Large intestine (tissue), 3 donors: ENCODE data around the gene MAD1L1. TPM values are rescaled to one million over a fixed set of nuclear protein-coding genes. Genes with fewer than 3 reads are reported as not detected.

Experiments
- DNase-seq, 2 donors: peaks; one replicate each; pipeline versions ENCODE4 v3.0.0 to v3.0.0-alpha.2; 2013
- H3K27ac ChIP-seq: one replicate; pipeline ENCODE4 v1.5.1; 2013; ENCODE audit warnings: low read length
- H3K27me3 ChIP-seq: 2 replicates; pipeline ENCODE4 v1.6.1; 2013; ENCODE audit warnings: low read length; ENCODE audit not compliant: control insufficient read depth, insufficient read depth
- H3K36me3 ChIP-seq: 2 replicates; pipeline ENCODE4 v1.6.1; 2013; ENCODE audit warnings: low read length; ENCODE audit not compliant: control insufficient read depth, insufficient read depth
- H3K4me1 ChIP-seq: one replicate; pipeline ENCODE4 v1.6.1; 2013; ENCODE audit warnings: low read length; ENCODE audit not compliant: control insufficient read depth, insufficient read depth
- H3K4me3 ChIP-seq: one replicate; pipeline ENCODE4 v1.5.1; 2013; ENCODE audit warnings: low read length
- H3K9me3 ChIP-seq: one replicate; pipeline ENCODE4 v1.6.1; 2013; ENCODE audit warnings: mild to moderate bottlenecking, low read depth, low read length, moderate library complexity; ENCODE audit not compliant: control insufficient read depth
- WGBS: methylation state at CpG from one replicate; pipeline ENCODE4 v1.1.5; 2013; ENCODE audit warnings: low lambda C conversion rate; ENCODE audit not compliant: insufficient coverage; 5-methylcytosine and 5-hydroxymethylcytosine counted together
- polyA plus RNA-seq: library from polyadenylated mRNA; unstranded; fragments of 120-200 nt; gene quantifications from one replicate; pipeline ENCODE4 v1.2.1, GENCODE V29; 2013

MAD1L1 gene
- polyA plus RNA-seq, 1 donor: 15.1 TPM

GRCh38 chr7:1914321-1914720 lies 318.4 kb downstream of the MAD1L1 start:
- no CpG with 5 or more reads among the region's 21 CpGs for WGBS
- no peak for DNase-seq

GRCh38 chr7:1913466-1914282 lies 319.1 kb downstream of the MAD1L1 start:
- Histone ChIP-seq H3K4me1 (peaks cover 5% of the 10 kb centered on the region), H3K27me3 (no peaks in the 10 kb centered on the region), H3K9me3 (no peaks in the 10 kb centered on the region), H3K36me3 (no peaks in the 10 kb centered on the region), H3K27ac (no peak overlapping the region), H3K4me3 (no peak overlapping the region)
- DNase-seq: no peak
- WGBS: no CpG with 5 or more reads among the region's 25 CpGs

More at GRCh38 chr7:1914321-1914720, 318.4 kb downstream of the MAD1L1 start:
- Histone ChIP-seq H3K36me3 (no peaks in the 10 kb centered on the region), H3K27ac (no peak overlapping the region), H3K9me3 (no peaks in the 10 kb centered on the region), H3K4me3 (no peak overlapping the region), H3K27me3 (no peaks in the 10 kb centered on the region), H3K4me1 (peaks cover 5% of the 10 kb centered on the region)

GRCh38 chr7:1912593-1913465 lies 319.9 kb downstream of the MAD1L1 start:
- no peak overlapping the region for H3K27ac ChIP-seq
- WGBS: no CpG with 5 or more reads among the region's 41 CpGs
- H3K27me3 ChIP-seq: no peaks in the 10 kb centered on the region
- H3K36me3 ChIP-seq: no peaks in the 10 kb centered on the region
- peaks cover 5% of the 10 kb centered on the region for H3K4me1 ChIP-seq
- DNase-seq: peak in 1 of 2 donors; percentile 21
- H3K4me3 ChIP-seq: no peak overlapping the region
- peaks cover under 1% of the 10 kb centered on the region for H3K9me3 ChIP-seq

GRCh38 chr7:1911571-1911970 lies 321.2 kb downstream of the MAD1L1 start:
- Histone ChIP-seq H3K27me3 (no peaks in the 10 kb centered on the region), H3K36me3 (no peaks in the 10 kb centered on the region), H3K27ac (no peak overlapping the region), H3K9me3 (peaks cover 2% of the 10 kb centered on the region), H3K4me1 (peaks cover 5% of the 10 kb centered on the region), H3K4me3 (no peak overlapping the region)
- no CpG with 5 or more reads among the region's 14 CpGs for WGBS
- DNase-seq: no peak

- H3K36me3 ChIP-seq: no peaks in the 10 kb centered on the region
- peaks cover 2% of the 10 kb centered on the region for H3K9me3 ChIP-seq
- H3K27ac ChIP-seq: no peak overlapping the region
- WGBS: no CpG with 5 or more reads among the region's 18 CpGs
- H3K4me3 ChIP-seq: no peak overlapping the region
- peaks cover 5% of the 10 kb centered on the region for H3K4me1 ChIP-seq
- no peak for DNase-seq
- H3K27me3 ChIP-seq: no peaks in the 10 kb centered on the region
These were observed 321.9 kb downstream of the MAD1L1 start for GRCh38 chr7:1910827-1911226.

GRCh38 chr7:1910081-1910685 lies 322.6 kb downstream of the MAD1L1 start:
- Histone ChIP-seq H3K27me3 (no peaks in the 10 kb centered on the region), H3K9me3 (peaks cover 2% of the 10 kb centered on the region), H3K36me3 (no peaks in the 10 kb centered on the region), H3K4me3 (no peak overlapping the region), H3K27ac (no peak overlapping the region), H3K4me1 (peaks cover 5% of the 10 kb centered on the region)
- DNase-seq: no peak
- no CpG with 5 or more reads among the region's 26 CpGs for WGBS

- Histone ChIP-seq H3K9me3 (peaks cover 2% of the 10 kb centered on the region), H3K4me3 (no peak overlapping the region), H3K27me3 (no peaks in the 10 kb centered on the region), H3K27ac (no peak overlapping the region), H3K36me3 (no peaks in the 10 kb centered on the region), H3K4me1 (peaks cover 5% of the 10 kb centered on the region)
- WGBS: no CpG with 5 or more reads among the region's 15 CpGs
- no peak for DNase-seq
These were observed 323.3 kb downstream of the MAD1L1 start for GRCh38 chr7:1909476-1909875.

GRCh38 chr7:1908823-1909420 lies 323.8 kb downstream of the MAD1L1 start:
- Histone ChIP-seq H3K9me3 (peaks cover 2% of the 10 kb centered on the region), H3K4me1 (peaks cover 5% of the 10 kb centered on the region), H3K36me3 (no peaks in the 10 kb centered on the region), H3K4me3 (no peak overlapping the region), H3K27me3 (no peaks in the 10 kb centered on the region), H3K27ac (no peak overlapping the region)
- WGBS: no CpG with 5 or more reads among the region's 24 CpGs
- DNase-seq: no peak

GRCh38 chr7:1907751-1908365 lies 324.9 kb downstream of the MAD1L1 start:
- WGBS: no CpG with 5 or more reads among the region's 22 CpGs
- no peak overlapping the region for H3K27ac ChIP-seq
- DNase-seq: no peak

More at GRCh38 chr7:1907751-1908365, 324.9 kb downstream of the MAD1L1 start:
- Histone ChIP-seq H3K36me3 (no peaks in the 10 kb centered on the region), H3K9me3 (peaks cover 2% of the 10 kb centered on the region), H3K4me1 (no peaks in the 10 kb centered on the region), H3K27me3 (no peaks in the 10 kb centered on the region), H3K4me3 (no peak overlapping the region)
